Ishikawa (cell line): Measurements from ENCODE around the gene GBP4.

Source experiments
- CREB1 ChIP-seq: IDR thresholded peaks from 2 replicates; pipeline ENCODE4 v1.6.1; 2012; ENCODE audit warnings: low read depth
- EP300 ChIP-seq: IDR thresholded peaks from 2 replicates; pipeline ENCODE4 v1.6.1; 2012; ENCODE audit warnings: borderline replicate concordance
- FOXM1 ChIP-seq: IDR thresholded peaks from 2 replicates; pipeline ENCODE4 v1.6.1; 2012; ENCODE audit warnings: low read depth, borderline replicate concordance
- TEAD4 ChIP-seq: IDR thresholded peaks from 2 replicates; pipeline ENCODE4 v1.6.1; 2012
- ZBTB7A ChIP-seq: IDR thresholded peaks from 2 replicates; pipeline ENCODE4 v1.6.1; 2012; ENCODE audit warnings: low read depth
- TF ChIP-seq, protein P1 (sequence below): IDR thresholded peaks from 2 replicates; pipeline ENCODE4 v1.6.1; 2012; ENCODE audit warnings: low read depth, mild to moderate bottlenecking

DNA sequence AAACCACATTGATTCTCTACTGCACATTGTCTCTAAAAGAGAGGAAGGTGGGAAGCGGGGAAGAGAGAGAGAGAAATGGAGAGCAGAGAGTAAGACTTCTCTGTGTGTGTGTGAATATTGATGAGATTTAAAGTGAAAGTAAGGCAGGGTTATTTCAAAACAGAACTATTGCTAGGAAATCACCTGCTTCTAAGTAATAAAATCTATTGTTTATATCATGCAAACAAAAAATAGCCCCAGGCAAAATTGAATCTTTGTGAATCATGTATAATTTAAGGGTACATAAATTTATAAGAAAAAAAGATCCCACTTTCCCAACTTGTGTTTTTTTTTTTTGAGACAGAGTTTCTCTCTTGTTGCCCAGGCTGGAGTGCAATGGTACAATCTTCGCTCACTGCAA lies 21.8 kb downstream of the GBP4 start:
- TF ChIP-seq CREB1 (no peak), EP300 (no peak), TEAD4 (no peak), FOXM1 (no peak), ZBTB7A (no peak)
- TF ChIP-seq, protein P1, sequence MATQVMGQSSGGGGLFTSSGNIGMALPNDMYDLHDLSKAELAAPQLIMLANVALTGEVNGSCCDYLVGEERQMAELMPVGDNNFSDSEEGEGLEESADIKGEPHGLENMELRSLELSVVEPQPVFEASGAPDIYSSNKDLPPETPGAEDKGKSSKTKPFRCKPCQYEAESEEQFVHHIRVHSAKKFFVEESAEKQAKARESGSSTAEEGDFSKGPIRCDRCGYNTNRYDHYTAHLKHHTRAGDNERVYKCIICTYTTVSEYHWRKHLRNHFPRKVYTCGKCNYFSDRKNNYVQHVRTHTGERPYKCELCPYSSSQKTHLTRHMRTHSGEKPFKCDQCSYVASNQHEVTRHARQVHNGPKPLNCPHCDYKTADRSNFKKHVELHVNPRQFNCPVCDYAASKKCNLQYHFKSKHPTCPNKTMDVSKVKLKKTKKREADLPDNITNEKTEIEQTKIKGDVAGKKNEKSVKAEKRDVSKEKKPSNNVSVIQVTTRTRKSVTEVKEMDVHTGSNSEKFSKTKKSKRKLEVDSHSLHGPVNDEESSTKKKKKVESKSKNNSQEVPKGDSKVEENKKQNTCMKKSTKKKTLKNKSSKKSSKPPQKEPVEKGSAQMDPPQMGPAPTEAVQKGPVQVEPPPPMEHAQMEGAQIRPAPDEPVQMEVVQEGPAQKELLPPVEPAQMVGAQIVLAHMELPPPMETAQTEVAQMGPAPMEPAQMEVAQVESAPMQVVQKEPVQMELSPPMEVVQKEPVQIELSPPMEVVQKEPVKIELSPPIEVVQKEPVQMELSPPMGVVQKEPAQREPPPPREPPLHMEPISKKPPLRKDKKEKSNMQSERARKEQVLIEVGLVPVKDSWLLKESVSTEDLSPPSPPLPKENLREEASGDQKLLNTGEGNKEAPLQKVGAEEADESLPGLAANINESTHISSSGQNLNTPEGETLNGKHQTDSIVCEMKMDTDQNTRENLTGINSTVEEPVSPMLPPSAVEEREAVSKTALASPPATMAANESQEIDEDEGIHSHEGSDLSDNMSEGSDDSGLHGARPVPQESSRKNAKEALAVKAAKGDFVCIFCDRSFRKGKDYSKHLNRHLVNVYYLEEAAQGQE, result no peak
